ENCODE measurements around the gene CHIC2.

CHIC2 gene

DNA sequence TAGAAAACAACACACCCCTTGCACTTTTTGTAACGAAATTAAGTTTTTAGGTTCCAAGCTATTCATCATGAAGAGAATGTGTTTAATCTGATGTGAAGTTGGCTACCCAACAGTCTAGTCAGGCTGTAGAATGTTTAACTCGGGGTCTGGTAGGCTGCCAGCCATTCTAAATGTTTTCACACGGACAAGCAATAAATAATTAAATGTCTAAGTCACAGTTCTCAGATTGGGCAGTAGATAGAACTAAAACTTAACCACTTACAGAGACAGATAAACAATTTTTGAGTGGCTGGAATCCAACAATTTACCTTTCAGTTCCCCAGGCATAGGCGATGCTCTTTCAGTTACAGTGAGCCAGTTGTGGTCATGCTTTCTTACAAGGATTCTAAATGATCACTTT is 66.5 kb downstream of the CHIC2 start:
- DNase-seq, result no peak

DNA sequence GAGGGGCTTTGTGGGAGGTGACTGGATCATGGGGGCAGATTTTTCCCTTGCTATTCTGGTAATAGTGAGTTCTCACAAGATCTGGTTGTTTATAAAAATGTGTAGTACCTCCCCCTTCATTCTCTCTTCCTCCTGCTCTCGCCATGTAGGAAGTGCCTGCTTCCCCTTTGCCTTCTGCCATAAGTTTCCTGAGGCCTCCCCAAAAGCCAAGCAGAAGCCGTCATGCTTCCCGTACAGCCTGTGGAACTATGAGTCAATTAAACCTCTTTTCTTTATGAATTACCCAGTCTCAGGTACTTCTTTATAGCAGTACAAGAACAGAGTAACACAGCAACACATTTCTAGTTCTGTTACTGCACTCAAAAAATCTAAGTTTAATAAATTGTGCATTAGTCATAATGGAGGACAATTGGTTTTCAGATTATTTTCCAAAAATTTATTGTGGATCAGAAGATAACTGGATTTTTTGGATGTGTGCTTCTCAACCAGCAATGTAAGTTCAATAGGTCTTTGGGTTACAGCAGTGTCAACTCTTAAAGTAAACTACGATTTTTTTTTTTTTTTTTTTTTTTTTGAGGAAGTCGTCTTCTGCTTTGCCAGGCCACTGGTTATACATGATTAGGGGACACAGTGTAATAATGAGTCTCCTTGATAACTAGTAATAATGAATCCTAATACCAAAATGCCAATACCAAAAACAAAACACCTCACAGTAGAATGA is 69.9 kb downstream of the CHIC2 start:
- no peak for DNase-seq

DNA sequence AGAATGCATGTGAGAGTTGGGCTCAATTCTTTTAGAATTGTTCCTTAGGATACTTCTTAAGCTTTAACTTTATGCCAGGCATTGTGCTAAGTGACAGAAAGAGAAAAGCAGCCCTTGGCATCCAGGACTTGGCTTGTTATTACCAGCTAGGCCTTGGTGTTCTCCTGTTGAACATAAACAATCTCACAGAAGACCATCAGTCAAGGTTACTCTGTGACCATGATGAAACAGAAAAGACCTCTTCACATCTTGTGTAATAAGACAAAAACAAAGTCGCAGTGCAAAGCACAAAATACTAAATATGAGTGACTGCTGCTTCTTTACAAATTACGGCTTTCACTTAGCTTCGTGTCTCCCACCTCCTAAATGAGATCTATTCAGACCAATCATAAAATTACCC is 71.6 kb downstream of the CHIC2 start:
- no peak for DNase-seq

DNA sequence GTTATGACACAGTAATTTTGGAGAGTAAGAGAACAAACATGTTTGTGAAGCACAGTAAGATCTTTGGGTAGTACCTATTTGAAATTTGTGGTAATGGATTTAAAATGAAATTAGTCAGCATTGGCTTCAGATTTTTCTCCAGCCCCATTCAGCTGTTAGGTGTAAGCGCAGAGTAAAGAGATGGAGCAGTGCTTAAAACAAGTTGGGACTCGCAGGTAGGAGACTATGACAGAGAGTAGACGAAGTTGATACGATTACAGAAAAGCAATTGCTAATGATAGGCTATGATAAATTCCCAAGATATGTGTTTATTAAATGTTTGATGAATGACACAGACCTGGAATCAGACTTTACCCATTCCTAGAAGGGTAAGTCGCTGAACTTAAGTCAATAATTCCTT is 72.6 kb downstream of the CHIC2 start:
- DNase-seq, result no peak

DNA sequence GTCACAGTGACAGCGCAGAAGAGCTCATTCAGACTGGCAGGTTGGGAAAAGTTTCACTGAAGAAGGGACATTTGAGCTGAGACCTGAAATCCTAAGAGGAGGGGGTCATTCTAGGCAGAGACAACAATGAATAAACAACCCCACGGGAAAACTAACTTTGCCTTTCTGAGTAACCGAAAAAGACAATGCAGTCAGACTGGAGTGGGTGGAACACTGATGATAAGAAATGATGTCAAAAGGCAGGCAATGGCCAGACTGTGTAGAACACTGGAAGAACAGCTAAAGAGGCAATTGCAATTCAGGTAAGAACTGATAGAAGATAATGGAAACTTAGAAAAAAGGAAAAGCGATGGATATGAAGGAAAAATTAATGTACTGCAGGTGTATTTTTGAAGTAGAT is 73.8 kb downstream of the CHIC2 start:
- DNase-seq, result no peak

DNA sequence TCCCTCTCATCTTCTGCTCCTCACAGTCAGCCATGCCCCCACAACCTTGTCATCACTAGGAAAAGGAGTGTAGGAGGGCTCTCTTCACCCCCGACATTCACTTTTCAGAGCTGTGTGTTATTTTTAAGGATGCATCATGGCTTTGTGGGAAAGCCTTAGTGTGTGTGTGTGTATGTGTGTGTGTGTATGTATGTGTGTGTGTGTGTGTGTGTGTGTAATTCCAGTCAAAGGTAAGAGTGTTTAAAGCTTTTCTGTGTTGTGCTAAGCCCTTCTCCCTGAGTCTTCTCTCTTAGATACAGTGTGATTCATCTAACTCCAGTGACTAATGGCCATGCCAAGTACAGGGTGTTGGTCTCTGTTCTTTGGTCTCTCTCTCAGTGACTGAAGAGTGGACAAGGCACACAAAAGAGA is 76.6 kb downstream of the CHIC2 start:
- DNase-seq, result no peak

DNA sequence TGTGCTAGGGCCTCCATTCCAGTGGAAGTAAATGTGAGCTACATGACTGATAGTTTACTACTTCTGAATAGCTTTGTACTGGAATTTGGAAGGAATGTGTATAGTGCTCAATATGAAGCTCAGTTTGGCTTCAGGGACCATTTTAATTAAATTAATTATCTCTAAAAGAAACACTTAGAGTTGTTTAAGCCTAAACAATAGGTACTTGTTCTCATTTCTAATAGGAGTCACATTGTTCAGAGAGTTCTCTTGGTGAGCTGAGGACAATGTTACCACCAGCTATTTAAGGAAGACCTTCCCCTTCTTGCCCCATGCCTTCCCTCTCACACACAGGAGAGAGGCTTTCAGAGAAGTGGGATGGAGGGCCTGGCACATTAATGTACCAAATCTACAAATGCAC is 78.3 kb downstream of the CHIC2 start:
- no peak for DNase-seq

DNA sequence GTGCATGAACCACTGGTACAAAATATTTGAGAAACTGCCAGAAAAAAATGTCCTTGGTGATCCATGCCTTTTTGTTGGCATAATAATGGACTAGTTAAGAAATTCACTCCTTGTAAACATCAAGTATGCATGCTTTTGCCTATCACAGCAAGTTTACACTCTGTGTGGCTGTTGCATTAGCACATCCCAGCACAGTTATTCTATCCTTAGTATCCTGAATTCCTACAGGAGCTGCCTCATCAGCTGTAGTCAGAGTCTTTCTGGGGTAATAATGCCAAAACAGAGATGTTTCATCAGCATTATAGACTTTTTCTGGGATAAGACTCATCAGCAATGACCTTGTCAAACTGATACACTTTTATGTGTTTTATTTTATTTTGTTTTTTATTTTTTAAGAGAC is 82.8 kb downstream of the CHIC2 start:
- DNase-seq, result no peak

DNA sequence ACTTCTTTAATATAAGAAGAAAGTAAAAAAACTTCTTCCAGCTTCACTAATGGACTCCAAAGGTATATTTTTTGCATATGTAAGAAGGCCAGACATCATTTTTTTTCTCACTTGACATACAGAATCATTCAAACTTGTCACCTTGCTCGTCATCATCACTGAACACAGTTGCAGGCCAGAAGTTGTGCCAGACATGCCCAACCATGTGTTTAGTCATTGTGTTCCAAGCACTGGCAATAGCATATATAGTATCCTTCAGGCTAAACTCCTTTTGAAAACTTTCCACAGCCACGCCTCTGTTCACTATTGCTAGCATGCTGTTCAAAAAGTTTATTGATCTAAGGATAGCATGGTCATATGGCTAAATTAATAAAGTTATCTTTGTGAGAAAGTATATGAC is 83.3 kb downstream of the CHIC2 start:
- no peak for DNase-seq

DNA sequence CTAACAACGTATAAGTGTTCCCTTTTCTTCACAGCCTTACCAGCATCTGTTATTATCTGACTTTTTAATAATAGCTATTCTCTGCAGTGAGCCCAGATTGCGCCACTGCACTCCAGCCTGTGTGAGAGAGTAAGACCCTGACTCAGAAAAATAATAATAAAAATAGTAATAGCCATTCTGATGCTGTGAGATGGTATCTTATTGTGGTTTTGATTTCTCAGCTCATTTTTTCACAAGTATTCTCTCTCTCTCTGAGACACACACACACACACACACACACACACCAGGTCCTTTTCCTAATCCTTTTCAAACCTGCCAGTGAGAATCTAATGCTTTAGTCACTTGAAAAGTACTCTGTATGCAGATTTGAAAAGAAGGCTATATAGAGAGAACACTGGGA is 89.8 kb downstream of the CHIC2 start:
- DNase-seq, result no peak

DNA sequence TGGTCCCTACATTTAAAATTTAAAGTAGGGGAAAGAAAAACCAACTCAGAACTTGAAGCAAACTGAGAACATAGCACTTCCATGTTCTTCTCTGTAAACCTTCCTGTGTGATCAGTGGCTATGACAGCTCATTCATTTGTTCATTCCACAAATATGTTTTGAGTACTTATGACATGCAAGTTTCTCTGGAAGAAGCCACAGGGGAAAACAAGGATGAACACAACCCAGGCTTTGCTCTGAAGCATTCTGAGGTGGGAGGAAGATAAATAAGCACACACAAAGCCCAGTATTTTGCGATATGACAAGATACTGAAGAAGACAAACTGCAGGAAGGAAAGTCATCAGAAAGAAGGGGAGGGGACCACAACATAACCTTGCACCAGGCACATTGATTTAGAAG is 96.4 kb downstream of the CHIC2 start:
- DNase-seq, result no peak

DNA sequence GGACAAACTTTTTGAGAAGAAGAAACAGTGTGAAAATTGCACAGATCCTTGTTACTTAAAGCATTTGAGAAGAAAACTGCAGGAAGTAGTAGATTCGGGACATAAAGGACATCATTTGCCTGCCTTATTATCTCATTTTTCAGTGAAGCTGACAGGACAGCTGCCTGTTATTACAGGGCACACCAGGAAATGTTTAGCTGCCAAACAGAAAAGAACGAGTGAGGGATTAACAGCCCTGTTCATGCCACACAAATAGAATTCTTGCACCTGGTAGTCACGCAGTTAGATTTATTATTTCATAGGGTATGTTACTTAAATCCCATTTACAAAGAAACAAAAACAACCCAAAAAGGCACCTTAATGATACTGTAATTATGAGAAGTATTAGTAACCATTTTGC is 100.6 kb downstream of the CHIC2 start:
- no peak for DNase-seq

DNA sequence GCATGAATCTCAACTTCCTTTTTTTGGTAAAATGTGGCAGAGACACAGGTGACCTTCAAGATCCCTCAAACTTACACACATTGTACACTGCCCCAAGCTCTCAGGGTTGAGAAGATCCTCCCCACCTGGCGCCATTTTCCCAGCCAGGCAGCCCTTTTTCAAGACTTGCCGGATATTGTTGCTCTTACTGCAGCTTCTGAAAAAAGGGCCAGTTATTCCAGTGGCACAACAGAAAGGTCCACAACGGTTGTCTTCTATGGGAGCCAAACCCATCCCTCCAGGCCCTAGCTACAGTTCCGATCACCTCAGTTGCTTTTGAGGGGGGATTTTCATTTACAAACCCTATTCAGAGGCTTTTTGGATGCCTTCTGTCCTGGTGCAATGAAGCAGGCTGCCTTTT is 101.1 kb downstream of the CHIC2 start:
- DNase-seq, result no peak

DNA sequence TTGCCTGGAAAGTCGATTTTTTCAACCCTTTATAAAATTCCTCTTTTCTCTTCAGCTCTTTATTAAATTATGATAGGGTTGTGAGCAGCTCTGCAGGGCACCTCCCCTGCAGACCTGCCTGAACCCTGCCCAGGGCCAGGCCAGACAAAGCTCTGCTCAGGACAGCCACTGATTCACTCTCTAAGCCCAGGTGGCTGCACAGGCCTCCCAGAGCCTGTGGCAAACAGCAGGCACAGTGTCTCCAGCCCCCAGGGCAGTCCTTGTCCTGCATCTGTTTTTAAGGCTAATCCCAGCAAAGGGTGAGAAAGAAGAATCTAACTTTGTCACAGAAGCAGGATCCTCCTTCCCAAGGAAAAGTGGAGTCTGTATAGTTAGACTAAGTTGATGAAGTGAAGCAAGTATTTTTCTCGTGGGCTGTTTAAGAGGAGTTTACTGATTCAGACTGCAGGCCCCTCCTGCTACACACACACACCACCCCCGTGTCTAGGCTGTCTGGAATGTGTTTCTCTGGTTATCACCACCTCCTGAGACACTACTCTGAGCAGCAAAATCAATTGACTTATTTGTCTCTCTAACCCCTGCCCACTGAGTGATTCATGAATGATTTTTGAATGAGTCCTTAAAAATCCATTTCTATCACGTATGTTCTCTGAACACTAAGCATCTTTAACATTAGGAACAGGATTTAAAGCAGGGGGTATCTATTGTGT is 101.7 kb downstream of the CHIC2 start:
- no peak for DNase-seq

DNA sequence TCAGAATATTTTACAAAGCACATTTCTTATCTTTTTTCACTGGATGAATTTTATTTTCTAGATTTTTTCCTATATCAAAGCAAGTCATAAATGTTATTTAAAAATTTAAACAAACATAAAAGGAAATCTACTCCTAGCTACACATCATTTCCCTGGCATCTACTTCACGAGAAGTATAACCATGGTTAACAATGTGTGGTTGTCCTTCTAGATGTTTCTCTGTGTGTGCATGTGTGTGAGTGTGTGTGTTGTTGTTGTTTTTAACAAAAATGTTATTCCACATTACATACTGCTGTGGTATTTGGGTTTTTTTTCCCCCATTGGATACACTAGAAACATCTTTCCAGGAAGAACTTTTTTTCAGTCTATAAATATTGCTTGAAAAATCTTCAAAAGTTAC is 103.1 kb downstream of the CHIC2 start:
- DNase-seq, result no peak

DNA sequence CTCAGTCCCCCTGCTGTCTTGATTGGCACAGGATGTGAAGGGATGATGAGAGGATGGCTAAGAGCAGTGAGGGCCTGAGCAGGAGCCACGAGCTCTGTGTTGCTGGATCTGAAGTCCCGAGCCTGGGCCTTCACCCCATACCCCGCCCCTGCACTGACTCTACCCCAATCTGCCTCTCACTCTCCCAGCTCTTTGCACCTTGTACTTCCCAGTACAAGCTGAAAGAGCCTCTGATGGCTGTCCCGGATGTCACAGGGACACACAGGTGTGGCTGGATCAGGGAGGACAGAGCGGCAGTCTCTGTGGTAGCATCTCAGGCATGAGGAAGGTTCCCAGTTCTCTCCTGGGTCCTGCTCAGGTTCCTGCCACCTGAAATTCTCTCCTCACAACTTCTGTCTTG is 103.6 kb downstream of the CHIC2 start:
- no peak for DNase-seq

Data from activated CD4-positive, alpha-beta T cell treated with anti-CD3 and anti-CD28 coated beads, Interleukin-2, amount 50 U/mL, for 48 hours (primary cell).